Measurements from ENCODE around the gene R3HDM2. TPM values are rescaled to one million over a fixed set of nuclear protein-coding genes. Genes with fewer than 3 reads are reported as not detected.

The R3HDM2 gene
- total RNA-seq, 1 donor from 2014 or later: 86.8 TPM

DNA sequence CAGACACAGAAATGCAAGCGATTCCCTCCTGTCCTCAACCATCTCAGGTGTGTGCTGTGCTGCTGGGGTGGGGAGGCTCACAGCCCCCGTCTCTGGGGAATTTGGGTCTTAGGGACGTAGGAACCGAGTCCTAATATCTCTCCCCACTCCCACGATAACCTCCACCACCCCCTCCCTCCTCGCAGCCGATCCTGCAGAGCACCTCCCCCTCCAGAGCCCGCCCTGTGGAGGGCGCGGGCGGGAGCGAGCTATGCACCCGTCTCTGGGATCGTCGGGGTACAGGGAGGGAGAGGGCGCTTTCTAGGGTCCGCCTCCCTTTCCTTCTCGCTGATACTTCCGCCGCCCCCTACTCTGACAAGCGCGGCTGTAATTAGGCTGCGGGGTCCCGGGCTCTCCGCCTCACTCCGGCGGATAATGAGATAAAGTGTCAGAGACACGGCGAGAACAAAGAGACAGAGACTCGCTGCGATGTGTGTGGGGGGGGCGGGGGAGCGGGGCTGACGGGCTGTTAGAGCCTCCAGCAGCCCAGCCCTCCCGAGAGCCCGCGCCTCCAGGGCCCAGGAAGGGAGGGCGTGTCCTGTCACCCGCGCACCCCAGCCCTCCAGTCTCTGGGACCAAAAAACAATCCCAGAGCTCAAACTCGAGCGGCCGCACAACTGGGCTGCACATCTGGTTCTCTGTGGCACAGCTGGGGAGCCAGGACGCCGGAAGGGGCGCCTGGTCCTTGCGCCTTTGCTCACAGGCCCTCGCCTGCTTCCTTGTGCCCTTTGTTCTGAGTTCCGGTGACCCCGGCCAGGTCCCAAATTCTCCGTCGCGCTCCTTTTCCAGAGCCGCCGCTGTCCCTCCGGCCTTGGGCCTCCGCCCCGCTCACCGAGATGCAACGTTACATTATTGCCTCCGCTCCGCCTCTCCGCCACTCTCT, 192.7 kb downstream of the R3HDM2 start:
- Mint-ChIP-seq H3K4me1 (ENCODE audit: low read depth) (peaks cover 22% of the 10 kb centered on the region), H3K36me3 (ENCODE audit: insufficient read depth) (peaks cover 14% of the 10 kb centered on the region), H3K9me3 (ENCODE audit: low read depth) (no peaks in the 10 kb centered on the region), H3K27ac (no peak overlapping the region), H3K4me3 (ENCODE audit: low read depth) (peak overlapping the region; percentile 67), H3K27me3 (peaks cover 79% of the 10 kb centered on the region)
- TF ChIP-seq, protein P1, sequence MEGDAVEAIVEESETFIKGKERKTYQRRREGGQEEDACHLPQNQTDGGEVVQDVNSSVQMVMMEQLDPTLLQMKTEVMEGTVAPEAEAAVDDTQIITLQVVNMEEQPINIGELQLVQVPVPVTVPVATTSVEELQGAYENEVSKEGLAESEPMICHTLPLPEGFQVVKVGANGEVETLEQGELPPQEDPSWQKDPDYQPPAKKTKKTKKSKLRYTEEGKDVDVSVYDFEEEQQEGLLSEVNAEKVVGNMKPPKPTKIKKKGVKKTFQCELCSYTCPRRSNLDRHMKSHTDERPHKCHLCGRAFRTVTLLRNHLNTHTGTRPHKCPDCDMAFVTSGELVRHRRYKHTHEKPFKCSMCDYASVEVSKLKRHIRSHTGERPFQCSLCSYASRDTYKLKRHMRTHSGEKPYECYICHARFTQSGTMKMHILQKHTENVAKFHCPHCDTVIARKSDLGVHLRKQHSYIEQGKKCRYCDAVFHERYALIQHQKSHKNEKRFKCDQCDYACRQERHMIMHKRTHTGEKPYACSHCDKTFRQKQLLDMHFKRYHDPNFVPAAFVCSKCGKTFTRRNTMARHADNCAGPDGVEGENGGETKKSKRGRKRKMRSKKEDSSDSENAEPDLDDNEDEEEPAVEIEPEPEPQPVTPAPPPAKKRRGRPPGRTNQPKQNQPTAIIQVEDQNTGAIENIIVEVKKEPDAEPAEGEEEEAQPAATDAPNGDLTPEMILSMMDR (IDR thresholded peaks at IDR 0.05; ENCODE audit: unreplicated experiment): no peak
- no peak for DNase-seq (ENCODE audit: low spot score, unreplicated experiment)

- TF ChIP-seq, protein P1 (IDR thresholded peaks at IDR 0.05; ENCODE audit: unreplicated experiment): no peak
- peaks cover 18% of the 10 kb centered on the region for H3K4me1 Mint-ChIP-seq (ENCODE audit: low read depth)
- DNase-seq (ENCODE audit: low spot score, unreplicated experiment): no peak
- H3K9me3 Mint-ChIP-seq (ENCODE audit: low read depth): no peaks in the 10 kb centered on the region
- H3K4me3 Mint-ChIP-seq (ENCODE audit: low read depth): peak overlapping the region; percentile 20
- peaks cover 76% of the 10 kb centered on the region for H3K27me3 Mint-ChIP-seq
- H3K36me3 Mint-ChIP-seq (ENCODE audit: insufficient read depth): peaks cover 19% of the 10 kb centered on the region
- H3K27ac Mint-ChIP-seq: no peak overlapping the region
Measured at GRCh38 chr12:57237596-57237931, 193.3 kb downstream of the R3HDM2 start.

- TF ChIP-seq, protein P1 (IDR thresholded peaks at IDR 0.05; ENCODE audit: unreplicated experiment): no peak
- H3K9me3 Mint-ChIP-seq (ENCODE audit: low read depth): no peaks in the 10 kb centered on the region
- H3K27ac Mint-ChIP-seq: peak overlapping the region; percentile 26
- DNase-seq (ENCODE audit: low spot score, unreplicated experiment): no peak
- peaks cover 72% of the 10 kb centered on the region for H3K27me3 Mint-ChIP-seq
- peaks cover 18% of the 10 kb centered on the region for H3K4me1 Mint-ChIP-seq (ENCODE audit: low read depth)
- H3K36me3 Mint-ChIP-seq (ENCODE audit: insufficient read depth): peaks cover 19% of the 10 kb centered on the region
- no peak overlapping the region for H3K4me3 Mint-ChIP-seq (ENCODE audit: low read depth)
Measured at GRCh38 chr12:57236925-57237595, 193.8 kb downstream of the R3HDM2 start.

- Mint-ChIP-seq H3K27ac (no peak overlapping the region), H3K27me3 (peaks cover 65% of the 10 kb centered on the region), H3K4me3 (ENCODE audit: low read depth) (no peak overlapping the region), H3K4me1 (ENCODE audit: low read depth) (peaks cover 18% of the 10 kb centered on the region), H3K36me3 (ENCODE audit: insufficient read depth) (peaks cover 23% of the 10 kb centered on the region), H3K9me3 (ENCODE audit: low read depth) (no peaks in the 10 kb centered on the region)
- no peak for DNase-seq (ENCODE audit: low spot score, unreplicated experiment)
- TF ChIP-seq, protein P1 (IDR thresholded peaks at IDR 0.05; ENCODE audit: unreplicated experiment): no peak
Measured at GRCh38 chr12:57236201-57236924, 194.5 kb downstream of the R3HDM2 start.

- no peaks in the 10 kb centered on the region for H3K9me3 Mint-ChIP-seq (ENCODE audit: low read depth)
- H3K36me3 Mint-ChIP-seq (ENCODE audit: insufficient read depth): peaks cover 25% of the 10 kb centered on the region
- peaks cover 58% of the 10 kb centered on the region for H3K27me3 Mint-ChIP-seq
- peaks cover 18% of the 10 kb centered on the region for H3K4me1 Mint-ChIP-seq (ENCODE audit: low read depth)
- TF ChIP-seq, protein P1 (IDR thresholded peaks at IDR 0.05; ENCODE audit: unreplicated experiment): no peak
- H3K4me3 Mint-ChIP-seq (ENCODE audit: low read depth): no peak overlapping the region
- no peak overlapping the region for H3K27ac Mint-ChIP-seq
- no peak for DNase-seq (ENCODE audit: low spot score, unreplicated experiment)
Measured at GRCh38 chr12:57235728-57236131, 195.1 kb downstream of the R3HDM2 start.

Data from progenitor cell of endocrine pancreas (in vitro differentiated cells).